GM18867 (cell line): ENCODE measurements around the gene CYP3A7.
"Not testable (repeated sequence)": the region's sequence is repeated elsewhere in the genome, so short reads cannot be mapped to it uniquely, and the experiment has no call there.

ENCODE experiments used
- ATAC-seq: cut with Tn5 transposase; IDR thresholded peaks from one replicate; pipeline ENCODE4 v1.9.1; 2021; ENCODE audit warnings: mild to moderate bottlenecking, moderate library complexity; ENCODE audit not compliant: unreplicated experiment

The CYP3A7 gene

GRCh38 chr7:99742737-99743394, 7.9 kb upstream of the CYP3A7 start:
- ATAC-seq: no peak

- no peak for ATAC-seq
Measured at GRCh38 chr7:99741441-99741795, 6.4 kb upstream of the CYP3A7 start.

- ATAC-seq: no peak
Measured at GRCh38 chr7:99740573-99741440, 5.8 kb upstream of the CYP3A7 start.

GRCh38 chr7:99739699-99740572, 4.9 kb upstream of the CYP3A7 start:
- ATAC-seq: no peak

GRCh38 chr7:99737726-99738125, 2.7 kb upstream of the CYP3A7 start:
- ATAC-seq: no peak

- not testable (repeated sequence) for ATAC-seq
Measured at GRCh38 chr7:99736667-99737066, 1.7 kb upstream of the CYP3A7 start.

GRCh38 chr7:99733448-99733847, 1.5 kb downstream of the CYP3A7 start:
- ATAC-seq: no peak

GRCh38 chr7:99733003-99733402, 2.0 kb downstream of the CYP3A7 start:
- no peak for ATAC-seq

- no peak for ATAC-seq
Measured at GRCh38 chr7:99731638-99732374, 3.2 kb downstream of the CYP3A7 start.

GRCh38 chr7:99730992-99731391, 4.0 kb downstream of the CYP3A7 start:
- ATAC-seq: no peak

- ATAC-seq: no peak
Measured at GRCh38 chr7:99730238-99730810, 4.7 kb downstream of the CYP3A7 start.

GRCh38 chr7:99729486-99730237, 5.3 kb downstream of the CYP3A7 start:
- no peak for ATAC-seq

- no peak for ATAC-seq
Measured at GRCh38 chr7:99728615-99729014, 6.4 kb downstream of the CYP3A7 start.

GRCh38 chr7:99723201-99723600, 11.8 kb downstream of the CYP3A7 start:
- not testable (repeated sequence) for ATAC-seq

- no peak for ATAC-seq
Measured at GRCh38 chr7:99720800-99721595, 14.0 kb downstream of the CYP3A7 start.

GRCh38 chr7:99719996-99720769, 14.8 kb downstream of the CYP3A7 start:
- ATAC-seq: no peak

- ATAC-seq: no peak
Measured at GRCh38 chr7:99713995-99714570, 20.9 kb downstream of the CYP3A7 start.
